SK-N-SH treated with all-trans-retinoic acid at 6 μM for 48 hours (cell line): Measurements from ENCODE around the gene HDAC1.

ENCODE experiments used
- ATAC-seq: fragments of 200-7000 bp; cut with Tn5 transposase; 3 replicates; pipeline ENCODE4 v1.9.1; 2020; ENCODE audit warnings: mild to moderate bottlenecking, moderate library complexity
- ARNTL ChIP-seq: fragments of 450-650 bp; formaldehyde crosslinking; IDR thresholded peaks from 2 replicates; pipeline ENCODE4 v1.5.0; 2020; ENCODE audit warnings: low read depth, mild to moderate bottlenecking, moderate library complexity, borderline replicate concordance
- BACH2 ChIP-seq: fragments of 250-450 bp; sonication (Bioruptor Pico); IDR thresholded peaks from 2 replicates; pipeline ENCODE4 v1.9.0; 2021; ENCODE audit warnings: mild to moderate bottlenecking, borderline replicate concordance
- CSDC2 ChIP-seq: fragments of 250-450 bp; sonication (Bioruptor Pico); IDR thresholded peaks from 2 replicates; pipeline ENCODE4 v1.5.0; 2020; ENCODE audit warnings: mild to moderate bottlenecking, moderate library complexity
- ESRRG ChIP-seq: fragments of 250-450 bp; sonication (Bioruptor Pico); IDR thresholded peaks from 2 replicates; pipeline ENCODE4 v1.6.1; 2021; ENCODE audit warnings: mild to moderate bottlenecking
- GLIS3 ChIP-seq: fragments of 250-450 bp; sonication (Bioruptor Pico); IDR thresholded peaks from 2 replicates; pipeline ENCODE4 v1.5.0; 2020; ENCODE audit warnings: mild to moderate bottlenecking, moderate library complexity
- ISL1 ChIP-seq: fragments of 250-450 bp; sonication (Bioruptor Pico); IDR thresholded peaks from 2 replicates; pipeline ENCODE4 v2.1.2; 2022; ENCODE audit warnings: mild to moderate bottlenecking, moderate library complexity
- OSR1 ChIP-seq: fragments of 250-450 bp; sonication (Bioruptor Pico); IDR thresholded peaks from 2 replicates; pipeline ENCODE4 v1.8.0; 2022; ENCODE audit warnings: moderate library complexity, mild to moderate bottlenecking, inconsistent platforms
- PPARA ChIP-seq: fragments of 250-450 bp; sonication (Bioruptor Pico); IDR thresholded peaks from 2 replicates; pipeline ENCODE4 v1.5.0; 2020; ENCODE audit warnings: mild to moderate bottlenecking, borderline replicate concordance
- RARB ChIP-seq: fragments of 250-450 bp; sonication (Bioruptor Pico); IDR thresholded peaks from 2 replicates; pipeline ENCODE4 v1.8.0; 2021; ENCODE audit warnings: mild to moderate bottlenecking, moderate library complexity
- SNAI2 ChIP-seq: fragments of 250-450 bp; sonication (Bioruptor Pico); IDR thresholded peaks from 2 replicates; pipeline ENCODE4 v1.5.0; 2020; ENCODE audit warnings: mild to moderate bottlenecking, moderate library complexity
- TCF4 ChIP-seq: fragments of 250-450 bp; sonication (Bioruptor Pico); IDR thresholded peaks from 2 replicates; pipeline ENCODE4 v1.8.0; 2021; ENCODE audit warnings: mild to moderate bottlenecking, moderate library complexity, borderline replicate concordance
- TOX ChIP-seq: fragments of 250-450 bp; sonication (Bioruptor Pico); IDR thresholded peaks from 2 replicates; pipeline ENCODE4 v1.8.0; 2021; ENCODE audit warnings: mild to moderate bottlenecking, moderate library complexity, borderline replicate concordance
- ZC3H10 ChIP-seq: fragments of 250-450 bp; sonication (Bioruptor Pico); IDR thresholded peaks from 2 replicates; pipeline ENCODE4 v1.5.1; 2021; ENCODE audit warnings: mild to moderate bottlenecking, moderate library complexity
- ZFP3 ChIP-seq: fragments of 250-450 bp; sonication (Bioruptor Pico); IDR thresholded peaks from 2 replicates; pipeline ENCODE4 v1.5.0; 2020; ENCODE audit warnings: mild to moderate bottlenecking, moderate library complexity
- ZFP30 ChIP-seq: fragments of 450-650 bp; formaldehyde crosslinking; IDR thresholded peaks from 2 replicates; pipeline ENCODE4 v1.5.0; 2022; ENCODE audit warnings: mild to moderate bottlenecking, moderate library complexity
- ZNF565 ChIP-seq: fragments of 450-650 bp; formaldehyde crosslinking; conservative IDR thresholded peaks from 2 replicates; pipeline ENCODE4 v1.5.0; 2020; ENCODE audit warnings: low read depth, mild to moderate bottlenecking, moderate library complexity
- ZNF70 ChIP-seq: fragments of 450-650 bp; formaldehyde crosslinking; IDR thresholded peaks from 2 replicates; pipeline ENCODE4 v1.5.0; 2020; ENCODE audit warnings: mild to moderate bottlenecking, moderate library complexity
- ZNF8 ChIP-seq: fragments of 450-650 bp; formaldehyde crosslinking; IDR thresholded peaks from 2 replicates; pipeline ENCODE4 v1.5.0; 2020; ENCODE audit warnings: mild to moderate bottlenecking, moderate library complexity
- TF ChIP-seq, protein P1 (sequence below): fragments of 250-450 bp; sonication (Bioruptor Pico); IDR thresholded peaks from 2 replicates; pipeline ENCODE4 v1.5.1; 2020; ENCODE audit warnings: low read depth, mild to moderate bottlenecking, moderate library complexity
- TF ChIP-seq, protein P2 (sequence below): fragments of 250-450 bp; sonication (Bioruptor Pico); IDR thresholded peaks from 2 replicates; pipeline ENCODE4 v1.5.0; 2020; ENCODE audit warnings: mild to moderate bottlenecking, moderate library complexity
- TF ChIP-seq, protein P3 (sequence below): fragments of 250-450 bp; sonication (Bioruptor Pico); IDR thresholded peaks from 2 replicates; pipeline ENCODE4 v1.8.0; 2020; ENCODE audit warnings: mild to moderate bottlenecking, moderate library complexity, borderline replicate concordance

Gene HDAC1

DNA sequence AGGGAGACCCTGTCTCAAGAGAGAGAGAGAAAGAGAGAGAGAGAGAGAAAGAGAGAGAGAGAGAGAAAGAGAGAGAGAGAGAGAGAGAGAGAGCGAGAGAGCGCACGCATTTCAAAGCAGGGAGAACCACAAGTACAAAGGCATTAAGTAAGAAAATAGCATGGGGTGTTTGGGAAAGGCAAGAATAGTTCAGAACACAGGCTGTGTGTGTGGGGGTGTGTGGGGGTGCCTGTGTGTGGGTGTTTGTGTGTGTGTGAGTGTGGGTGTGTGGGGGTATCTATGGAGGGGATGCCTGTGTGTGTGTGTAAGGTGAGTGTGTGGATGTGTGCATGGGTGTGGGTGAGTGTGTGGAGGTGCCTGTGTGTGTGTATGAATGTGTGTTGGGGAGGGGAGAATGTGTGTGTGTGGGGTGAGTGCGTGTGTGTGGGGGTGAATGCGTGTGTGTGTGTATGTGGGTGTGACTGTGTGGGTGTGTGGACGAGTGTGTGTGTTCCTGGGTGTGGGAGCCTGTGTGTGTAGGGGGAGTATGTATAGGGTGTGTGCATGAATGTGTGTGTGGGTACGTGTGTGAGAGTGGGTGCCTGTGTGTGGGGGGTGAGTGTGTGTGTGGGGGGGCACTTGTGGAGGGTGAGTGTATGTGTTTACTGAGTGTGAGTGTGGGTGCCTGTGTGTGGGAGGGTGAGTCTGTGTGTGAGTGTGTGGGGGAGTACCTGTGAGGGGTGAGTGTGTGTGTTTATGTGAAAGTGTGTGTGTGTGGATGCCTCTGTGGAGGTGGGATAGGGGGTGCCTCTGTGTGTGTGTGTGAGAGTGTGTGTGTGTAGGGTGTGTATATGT lies 19.1 kb upstream of the HDAC1 start:
- no peak for ATAC-seq
- TF ChIP-seq ISL1 (no peak), ZC3H10 (CRISPR knock-in tag) (no peak), RARB (CRISPR knock-in tag) (no peak), PPARA (no peak), ZFP30 (CRISPR knock-in tag) (no peak), OSR1 (no peak), ZNF565 (CRISPR knock-in tag) (no peak)
- TF ChIP-seq, protein P1, sequence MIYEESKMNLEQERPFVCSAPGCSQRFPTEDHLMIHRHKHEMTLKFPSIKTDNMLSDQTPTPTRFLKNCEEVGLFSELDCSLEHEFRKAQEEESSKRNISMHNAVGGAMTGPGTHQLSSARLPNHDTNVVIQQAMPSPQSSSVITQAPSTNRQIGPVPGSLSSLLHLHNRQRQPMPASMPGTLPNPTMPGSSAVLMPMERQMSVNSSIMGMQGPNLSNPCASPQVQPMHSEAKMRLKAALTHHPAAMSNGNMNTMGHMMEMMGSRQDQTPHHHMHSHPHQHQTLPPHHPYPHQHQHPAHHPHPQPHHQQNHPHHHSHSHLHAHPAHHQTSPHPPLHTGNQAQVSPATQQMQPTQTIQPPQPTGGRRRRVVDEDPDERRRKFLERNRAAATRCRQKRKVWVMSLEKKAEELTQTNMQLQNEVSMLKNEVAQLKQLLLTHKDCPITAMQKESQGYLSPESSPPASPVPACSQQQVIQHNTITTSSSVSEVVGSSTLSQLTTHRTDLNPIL (CRISPR knock-in tag): no peak

DNA sequence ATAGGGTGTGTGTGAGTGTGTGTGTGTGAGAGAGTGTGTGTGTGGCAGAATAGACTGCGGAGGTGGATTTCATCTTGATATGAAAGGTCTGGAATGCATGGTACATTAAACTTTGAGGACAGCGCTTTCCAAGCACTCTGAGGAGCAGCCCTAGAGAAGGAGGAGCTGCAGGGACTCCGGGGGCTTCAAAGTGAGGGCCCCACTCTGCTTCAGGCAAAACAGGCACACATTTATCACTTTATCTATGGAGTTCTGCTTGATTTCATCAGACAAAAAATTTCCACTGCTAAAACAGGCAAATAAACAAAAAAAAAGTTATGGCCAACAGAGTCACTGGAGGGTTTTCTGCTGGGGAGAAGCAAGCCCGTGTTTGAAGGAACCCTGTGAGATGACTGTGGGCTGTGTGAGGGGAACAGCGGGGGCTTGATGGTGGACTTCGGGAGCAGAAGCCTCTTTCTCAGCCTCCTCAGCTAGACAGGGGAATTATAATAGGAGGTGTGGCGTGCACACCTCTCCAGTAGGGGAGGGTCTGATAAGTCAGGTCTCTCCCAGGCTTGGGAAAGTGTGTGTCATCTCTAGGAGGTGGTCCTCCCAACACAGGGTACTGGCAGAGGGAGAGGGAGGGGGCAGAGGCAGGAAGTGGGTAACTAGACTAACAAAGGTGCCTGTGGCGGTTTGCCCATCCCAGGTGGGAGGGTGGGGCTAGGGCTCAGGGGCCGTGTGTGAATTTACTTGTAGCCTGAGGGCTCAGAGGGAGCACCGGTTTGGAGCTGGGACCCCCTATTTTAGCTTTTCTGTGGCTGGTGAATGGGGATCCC lies 18.3 kb upstream of the HDAC1 start:
- peak; percentile 23; the same call in 2 of the 3 replicates for ATAC-seq
- TF ChIP-seq GLIS3 (CRISPR knock-in tag): no peak
- no peak for TF ChIP-seq ESRRG (CRISPR knock-in tag)
- no peak for TF ChIP-seq ARNTL (CRISPR knock-in tag)

DNA sequence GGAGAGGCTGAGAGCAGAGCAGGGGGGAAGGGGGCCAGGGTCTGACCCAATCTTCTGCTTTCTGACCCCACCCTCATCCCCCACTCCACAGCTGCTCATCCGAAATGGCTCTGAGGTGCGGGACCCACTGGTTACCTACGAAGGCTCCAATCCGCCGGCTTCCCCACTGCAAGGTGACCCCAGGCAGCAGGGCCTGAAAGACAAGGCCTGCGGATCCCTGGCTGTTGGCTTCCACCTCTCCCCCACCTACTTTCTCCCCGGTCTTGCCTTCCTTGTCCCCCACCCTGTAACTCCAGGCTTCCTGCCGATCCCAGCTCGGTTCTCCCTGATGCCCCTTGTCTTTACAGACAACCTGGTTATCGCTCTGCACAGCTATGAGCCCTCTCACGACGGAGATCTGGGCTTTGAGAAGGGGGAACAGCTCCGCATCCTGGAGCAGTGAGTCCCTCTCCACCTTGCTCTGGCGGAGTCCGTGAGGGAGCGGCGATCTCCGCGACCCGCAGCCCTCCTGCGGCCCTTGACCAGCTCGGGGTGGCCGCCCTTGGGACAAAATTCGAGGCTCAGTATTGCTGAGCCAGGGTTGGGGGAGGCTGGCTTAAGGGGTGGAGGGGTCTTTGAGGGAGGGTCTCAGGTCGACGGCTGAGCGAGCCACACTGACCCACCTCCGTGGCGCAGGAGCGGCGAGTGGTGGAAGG lies 17.1 kb upstream of the HDAC1 start:
- ATAC-seq: no peak
- no peak for TF ChIP-seq ESRRG (CRISPR knock-in tag)
- TF ChIP-seq ZNF70 (CRISPR knock-in tag): no peak
- no peak for TF ChIP-seq ZNF565 (CRISPR knock-in tag)
- no peak for TF ChIP-seq GLIS3 (CRISPR knock-in tag)
- TF ChIP-seq TCF4 (CRISPR knock-in tag): no peak
- TF ChIP-seq, protein P1 (CRISPR knock-in tag): no peak
- no peak for TF ChIP-seq ZC3H10 (CRISPR knock-in tag)
- no peak for TF ChIP-seq ZFP30 (CRISPR knock-in tag)
- TF ChIP-seq, protein P2, sequence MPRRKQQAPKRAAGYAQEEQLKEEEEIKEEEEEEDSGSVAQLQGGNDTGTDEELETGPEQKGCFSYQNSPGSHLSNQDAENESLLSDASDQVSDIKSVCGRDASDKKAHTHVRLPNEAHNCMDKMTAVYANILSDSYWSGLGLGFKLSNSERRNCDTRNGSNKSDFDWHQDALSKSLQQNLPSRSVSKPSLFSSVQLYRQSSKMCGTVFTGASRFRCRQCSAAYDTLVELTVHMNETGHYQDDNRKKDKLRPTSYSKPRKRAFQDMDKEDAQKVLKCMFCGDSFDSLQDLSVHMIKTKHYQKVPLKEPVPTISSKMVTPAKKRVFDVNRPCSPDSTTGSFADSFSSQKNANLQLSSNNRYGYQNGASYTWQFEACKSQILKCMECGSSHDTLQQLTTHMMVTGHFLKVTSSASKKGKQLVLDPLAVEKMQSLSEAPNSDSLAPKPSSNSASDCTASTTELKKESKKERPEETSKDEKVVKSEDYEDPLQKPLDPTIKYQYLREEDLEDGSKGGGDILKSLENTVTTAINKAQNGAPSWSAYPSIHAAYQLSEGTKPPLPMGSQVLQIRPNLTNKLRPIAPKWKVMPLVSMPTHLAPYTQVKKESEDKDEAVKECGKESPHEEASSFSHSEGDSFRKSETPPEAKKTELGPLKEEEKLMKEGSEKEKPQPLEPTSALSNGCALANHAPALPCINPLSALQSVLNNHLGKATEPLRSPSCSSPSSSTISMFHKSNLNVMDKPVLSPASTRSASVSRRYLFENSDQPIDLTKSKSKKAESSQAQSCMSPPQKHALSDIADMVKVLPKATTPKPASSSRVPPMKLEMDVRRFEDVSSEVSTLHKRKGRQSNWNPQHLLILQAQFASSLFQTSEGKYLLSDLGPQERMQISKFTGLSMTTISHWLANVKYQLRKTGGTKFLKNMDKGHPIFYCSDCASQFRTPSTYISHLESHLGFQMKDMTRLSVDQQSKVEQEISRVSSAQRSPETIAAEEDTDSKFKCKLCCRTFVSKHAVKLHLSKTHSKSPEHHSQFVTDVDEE (CRISPR knock-in tag): no peak
- TF ChIP-seq OSR1: no peak
- no peak for TF ChIP-seq ZFP3
- TF ChIP-seq SNAI2: no peak
- TF ChIP-seq PPARA: no peak
- no peak for TF ChIP-seq ISL1
- TF ChIP-seq, all 23 proteins: peak for 0

DNA sequence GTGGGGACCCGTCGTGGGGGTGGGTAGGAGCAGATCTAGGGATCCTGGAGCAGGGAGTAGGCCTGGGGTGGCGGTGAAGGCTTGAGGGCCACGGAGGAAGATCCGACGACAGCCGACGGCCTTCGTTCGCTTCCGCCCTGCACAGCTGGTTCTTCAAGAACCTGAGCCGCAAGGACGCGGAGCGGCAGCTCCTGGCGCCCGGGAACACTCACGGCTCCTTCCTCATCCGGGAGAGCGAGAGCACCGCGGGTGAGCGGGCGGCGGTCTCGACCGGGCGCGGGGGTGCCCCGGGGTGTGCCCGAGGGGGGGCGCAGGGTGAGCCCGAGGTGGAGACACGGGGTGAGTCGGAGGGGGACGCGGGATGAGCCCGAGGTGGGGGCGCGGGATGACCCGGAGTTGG lies 16.5 kb upstream of the HDAC1 start:
- ATAC-seq: no peak
- no peak for TF ChIP-seq RARB (CRISPR knock-in tag)
- no peak for TF ChIP-seq GLIS3 (CRISPR knock-in tag)
- no peak for TF ChIP-seq ZNF8 (CRISPR knock-in tag)
- TF ChIP-seq ZC3H10 (CRISPR knock-in tag): no peak
- TF ChIP-seq OSR1: no peak
- TF ChIP-seq ZNF565 (CRISPR knock-in tag): no peak
- TF ChIP-seq TCF4 (CRISPR knock-in tag): no peak
- no peak for TF ChIP-seq ZNF70 (CRISPR knock-in tag)
- TF ChIP-seq, protein P2 (CRISPR knock-in tag): no peak
- TF ChIP-seq BACH2 (CRISPR knock-in tag): no peak
- no peak for TF ChIP-seq ARNTL (CRISPR knock-in tag)
- no peak for TF ChIP-seq ESRRG (CRISPR knock-in tag)
- no peak for TF ChIP-seq PPARA
- TF ChIP-seq, protein P3, sequence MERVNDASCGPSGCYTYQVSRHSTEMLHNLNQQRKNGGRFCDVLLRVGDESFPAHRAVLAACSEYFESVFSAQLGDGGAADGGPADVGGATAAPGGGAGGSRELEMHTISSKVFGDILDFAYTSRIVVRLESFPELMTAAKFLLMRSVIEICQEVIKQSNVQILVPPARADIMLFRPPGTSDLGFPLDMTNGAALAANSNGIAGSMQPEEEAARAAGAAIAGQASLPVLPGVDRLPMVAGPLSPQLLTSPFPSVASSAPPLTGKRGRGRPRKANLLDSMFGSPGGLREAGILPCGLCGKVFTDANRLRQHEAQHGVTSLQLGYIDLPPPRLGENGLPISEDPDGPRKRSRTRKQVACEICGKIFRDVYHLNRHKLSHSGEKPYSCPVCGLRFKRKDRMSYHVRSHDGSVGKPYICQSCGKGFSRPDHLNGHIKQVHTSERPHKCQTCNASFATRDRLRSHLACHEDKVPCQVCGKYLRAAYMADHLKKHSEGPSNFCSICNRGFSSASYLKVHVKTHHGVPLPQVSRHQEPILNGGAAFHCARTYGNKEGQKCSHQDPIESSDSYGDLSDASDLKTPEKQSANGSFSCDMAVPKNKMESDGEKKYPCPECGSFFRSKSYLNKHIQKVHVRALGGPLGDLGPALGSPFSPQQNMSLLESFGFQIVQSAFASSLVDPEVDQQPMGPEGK (CRISPR knock-in tag): no peak
- TF ChIP-seq TOX: no peak
- TF ChIP-seq CSDC2 (CRISPR knock-in tag): no peak
- no peak for TF ChIP-seq SNAI2
